Measurements from ENCODE around the gene CGB8.

The CGB8 gene

GRCh38 chr19:49073514-49074378 is 24.8 kb upstream of the CGB8 start:
- Histone ChIP-seq H3K27me3 (ENCODE audit: insufficient read depth, low read length) (peaks cover 6% of the 10 kb centered on the region), H3K79me2 (ENCODE audit: insufficient read depth, low read length) (no peaks in the 10 kb centered on the region), H2AFZ (ENCODE audit: low read length) (no peak overlapping the region), H3K9me2 (ENCODE audit: low read depth, low read length) (no peaks in the 10 kb centered on the region), H3K36me3 (ENCODE audit: insufficient read depth, low read length) (no peaks in the 10 kb centered on the region), H3K4me3 (ENCODE audit: low read depth, low read length, poor library complexity, severe bottlenecking) (no peak overlapping the region), H3K9me3 (ENCODE audit: low read length) (no peaks in the 10 kb centered on the region), H3F3A (ENCODE audit: insufficient read depth, low read length) (no peaks in the 10 kb centered on the region), H4K20me1 (ENCODE audit: insufficient read depth, low read length) (no peaks in the 10 kb centered on the region), H3K4me2 (ENCODE audit: low read length) (no peak overlapping the region), H3K27ac (ENCODE audit: low read depth, low read length, poor library complexity, severe bottlenecking) (no peak overlapping the region), H3K9ac (ENCODE audit: low read length) (no peak overlapping the region), H3K4me1 (ENCODE audit: insufficient read depth, low read length, severe bottlenecking) (no peaks in the 10 kb centered on the region)
- TF ChIP-seq CTCF (IDR thresholded peaks at IDR 0.05; ENCODE audit: low read length) (peak; percentile 32), EZH2 (IDR thresholded peaks at IDR 0.05; ENCODE audit: borderline replicate concordance, low read length) (no peak)

GRCh38 chr19:49071860-49072547 is 23.1 kb upstream of the CGB8 start:
- Histone ChIP-seq H2AFZ (ENCODE audit: low read length) (no peak overlapping the region), H3K9ac (ENCODE audit: low read length) (no peak overlapping the region), H3K4me2 (ENCODE audit: low read length) (no peak overlapping the region), H4K20me1 (ENCODE audit: insufficient read depth, low read length) (no peaks in the 10 kb centered on the region), H3F3A (ENCODE audit: insufficient read depth, low read length) (no peaks in the 10 kb centered on the region), H3K9me3 (ENCODE audit: low read length) (no peaks in the 10 kb centered on the region), H3K4me3 (ENCODE audit: low read depth, low read length, poor library complexity, severe bottlenecking) (no peak overlapping the region), H3K36me3 (ENCODE audit: insufficient read depth, low read length) (no peaks in the 10 kb centered on the region), H3K79me2 (ENCODE audit: insufficient read depth, low read length) (no peaks in the 10 kb centered on the region), H3K27ac (ENCODE audit: low read depth, low read length, poor library complexity, severe bottlenecking) (no peak overlapping the region), H3K4me1 (ENCODE audit: insufficient read depth, low read length, severe bottlenecking) (no peaks in the 10 kb centered on the region), H3K27me3 (ENCODE audit: insufficient read depth, low read length) (peaks cover 10% of the 10 kb centered on the region), H3K9me2 (ENCODE audit: low read depth, low read length) (no peaks in the 10 kb centered on the region)
- TF ChIP-seq CTCF (IDR thresholded peaks at IDR 0.05; ENCODE audit: low read length) (no peak), EZH2 (IDR thresholded peaks at IDR 0.05; ENCODE audit: borderline replicate concordance, low read length) (no peak)

GRCh38 chr19:49070416-49070815 is 21.5 kb upstream of the CGB8 start:
- H4K20me1 ChIP-seq (ENCODE audit: insufficient read depth, low read length) = no peaks in the 10 kb centered on the region
- H3K27ac ChIP-seq (ENCODE audit: low read depth, low read length, poor library complexity, severe bottlenecking) = no peak overlapping the region
- H2AFZ ChIP-seq (ENCODE audit: low read length) = no peak overlapping the region
- no peak overlapping the region for H3K4me3 ChIP-seq (ENCODE audit: low read depth, low read length, poor library complexity, severe bottlenecking)
- H3K27me3 ChIP-seq (ENCODE audit: insufficient read depth, low read length) = peaks cover 12% of the 10 kb centered on the region
- no peaks in the 10 kb centered on the region for H3K9me2 ChIP-seq (ENCODE audit: low read depth, low read length)
- H3K4me2 ChIP-seq (ENCODE audit: low read length) = no peak overlapping the region
- no peaks in the 10 kb centered on the region for H3K9me3 ChIP-seq (ENCODE audit: low read length)
- no peaks in the 10 kb centered on the region for H3K36me3 ChIP-seq (ENCODE audit: insufficient read depth, low read length)
- no peaks in the 10 kb centered on the region for H3F3A ChIP-seq (ENCODE audit: insufficient read depth, low read length)
- TF ChIP-seq CTCF (IDR thresholded peaks at IDR 0.05; ENCODE audit: low read length) (no peak), EZH2 (IDR thresholded peaks at IDR 0.05; ENCODE audit: borderline replicate concordance, low read length) (no peak)
- H3K79me2 ChIP-seq (ENCODE audit: insufficient read depth, low read length) = no peaks in the 10 kb centered on the region
- no peak overlapping the region for H3K9ac ChIP-seq (ENCODE audit: low read length)
- no peaks in the 10 kb centered on the region for H3K4me1 ChIP-seq (ENCODE audit: insufficient read depth, low read length, severe bottlenecking)

Measured in OCI-LY1 (cell line).